ENCODE results near the gene GNAI2. TPM values are rescaled to one million over a fixed set of nuclear protein-coding genes. Genes with fewer than 3 reads are reported as not detected.
A peak's percentile ranks its signal among the peaks of the same experiment; 100 is the strongest.
"Not testable (repeated sequence)": the region's sequence is repeated elsewhere in the genome, so short reads cannot be mapped to it uniquely, and the experiment has no call there.

Gene GNAI2
- total RNA-seq, 1 donor from 2014 or later = 372 TPM

GRCh38 chr3:50241163-50241562, 5.2 kb downstream of the GNAI2 start:
- H3K4me3 ChIP-seq = peak overlapping the region; percentile 6
- TF ChIP-seq CTCF (IDR thresholded peaks at IDR 0.05) = no peak
- intact Hi-C loops (cut with DNase I) = no loop called here
- peaks cover 83% of the 10 kb centered on the region for H3K4me1 ChIP-seq
- no peak for ATAC-seq
- no peaks in the 10 kb centered on the region for H3K9me3 ChIP-seq
- H3K27me3 ChIP-seq (ENCODE audit: low read depth) = no peaks in the 10 kb centered on the region
- peak overlapping the region; percentile 96 for H3K27ac ChIP-seq
- no peak for DNase-seq
- peaks cover 52% of the 10 kb centered on the region for H3K36me3 ChIP-seq

- Histone ChIP-seq H3K27me3 (ENCODE audit: low read depth) (no peaks in the 10 kb centered on the region), H3K4me3 (peak overlapping the region; percentile 37), H3K9me3 (no peaks in the 10 kb centered on the region), H3K36me3 (peaks cover 53% of the 10 kb centered on the region), H3K4me1 (peaks cover 90% of the 10 kb centered on the region), H3K27ac (peak overlapping the region; percentile 96)
- no peak for TF ChIP-seq CTCF (IDR thresholded peaks at IDR 0.05)
- DNase-seq = no peak
- intact Hi-C loops (cut with DNase I) = no loop called here
- ATAC-seq = no peak
Observed at GRCh38 chr3:50241713-50242380, 5.8 kb downstream of the GNAI2 start.

DNA sequence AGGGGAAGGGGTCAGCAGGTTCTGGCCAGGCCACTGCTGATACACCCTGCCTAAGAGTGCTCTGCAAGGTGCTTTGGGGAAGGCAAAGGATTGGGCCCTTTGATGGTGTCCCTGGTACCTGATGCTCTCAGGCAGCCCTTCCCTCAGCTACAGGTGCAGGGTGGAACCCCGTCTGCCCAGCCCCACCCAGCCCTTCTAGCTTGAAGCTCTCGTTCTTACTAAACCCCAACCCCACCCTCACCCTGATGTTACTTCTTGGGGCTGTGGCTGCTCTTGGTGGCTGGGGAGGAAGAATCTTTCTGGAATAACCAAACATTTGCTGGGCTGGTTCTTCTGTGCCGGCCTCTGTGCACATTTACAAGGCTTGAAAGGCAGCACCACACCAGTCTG, 6.4 kb downstream of the GNAI2 start:
- H3K4me1 ChIP-seq = peaks cover 95% of the 10 kb centered on the region
- no peak for TF ChIP-seq CTCF (IDR thresholded peaks at IDR 0.05)
- H3K27me3 ChIP-seq (ENCODE audit: low read depth) = no peaks in the 10 kb centered on the region
- H3K4me3 ChIP-seq = peak overlapping the region; percentile 37
- H3K27ac ChIP-seq = peak overlapping the region; percentile 96
- H3K9me3 ChIP-seq = no peaks in the 10 kb centered on the region
- peaks cover 58% of the 10 kb centered on the region for H3K36me3 ChIP-seq
- intact Hi-C loops (cut with DNase I) = no loop called here
- ATAC-seq (no peak), DNase-seq (no peak)

GRCh38 chr3:50242851-50243542, 7.0 kb downstream of the GNAI2 start:
- intact Hi-C loops (cut with DNase I) = no loop called here
- peak; percentile 20 for TF ChIP-seq CTCF (IDR thresholded peaks at IDR 0.05)
- Histone ChIP-seq H3K4me1 (peaks cover 100% of the 10 kb centered on the region), H3K36me3 (peaks cover 63% of the 10 kb centered on the region), H3K27ac (peak overlapping the region; percentile 96), H3K27me3 (ENCODE audit: low read depth) (no peaks in the 10 kb centered on the region), H3K4me3 (peak overlapping the region; percentile 37), H3K9me3 (no peaks in the 10 kb centered on the region)
- DNase-seq = peak; percentile 90
- ATAC-seq = peak; percentile 44 to 63

GRCh38 chr3:50243543-50243895, 7.5 kb downstream of the GNAI2 start:
- ATAC-seq (no peak), DNase-seq (no peak)
- intact Hi-C loops (cut with DNase I) = no loop called here
- Histone ChIP-seq H3K36me3 (peaks cover 66% of the 10 kb centered on the region), H3K4me3 (peak overlapping the region; percentile 37), H3K27ac (peak overlapping the region; percentile 96), H3K4me1 (peaks cover 100% of the 10 kb centered on the region), H3K27me3 (ENCODE audit: low read depth) (no peaks in the 10 kb centered on the region), H3K9me3 (no peaks in the 10 kb centered on the region)
- TF ChIP-seq CTCF (IDR thresholded peaks at IDR 0.05) = no peak

- H3K9me3 ChIP-seq; H3K27me3 ChIP-seq (ENCODE audit: low read depth); DNase-seq; intact Hi-C loops (cut with DNase I); ATAC-seq: not testable (repeated sequence)
- peak overlapping the region; percentile 17 for H3K4me3 ChIP-seq
- H3K27ac ChIP-seq = peak overlapping the region; percentile 96
- H3K4me1 ChIP-seq = peaks cover 100% of the 10 kb centered on the region
- peaks cover 63% of the 10 kb centered on the region for H3K36me3 ChIP-seq
Observed at GRCh38 chr3:50244813-50245212, 8.8 kb downstream of the GNAI2 start.

Measured in lower lobe of right lung (tissue), 2 donors.